ENCODE measurements around the gene EIF1. TPM values are rescaled to one million over a fixed set of nuclear protein-coding genes. Genes with fewer than 3 reads are reported as not detected.

The EIF1 gene
- total RNA-seq, 4 donors from 2014 or later, result 444 to 832 (median 685) TPM

DNA sequence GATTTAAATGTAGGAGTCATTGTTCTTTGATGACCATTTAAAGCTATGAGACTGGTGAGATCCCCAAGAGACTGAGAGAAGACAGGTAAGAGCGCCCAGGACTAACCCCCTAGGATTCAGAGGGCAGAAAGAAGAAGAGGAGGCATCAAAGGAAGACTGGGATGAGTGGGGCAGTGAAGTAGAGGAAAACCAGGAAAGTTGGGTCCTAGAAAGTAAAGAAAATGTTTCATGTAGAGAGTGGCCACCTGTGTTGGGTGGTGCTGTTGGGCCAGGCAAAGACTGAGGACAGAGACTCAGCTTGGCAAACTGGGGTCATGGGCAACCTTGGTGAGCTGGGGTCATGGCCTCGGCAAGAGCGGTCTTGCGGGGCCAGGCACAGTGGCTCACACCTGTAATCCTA lies 47.1 kb downstream of the EIF1 start:
- ATAC-seq (ENCODE audit: low FRiP score), result no peak
- no peak for TF ChIP-seq CTCF (IDR thresholded peaks at IDR 0.05)
- DNase-seq (ENCODE audit: low spot score), result no peak

DNA sequence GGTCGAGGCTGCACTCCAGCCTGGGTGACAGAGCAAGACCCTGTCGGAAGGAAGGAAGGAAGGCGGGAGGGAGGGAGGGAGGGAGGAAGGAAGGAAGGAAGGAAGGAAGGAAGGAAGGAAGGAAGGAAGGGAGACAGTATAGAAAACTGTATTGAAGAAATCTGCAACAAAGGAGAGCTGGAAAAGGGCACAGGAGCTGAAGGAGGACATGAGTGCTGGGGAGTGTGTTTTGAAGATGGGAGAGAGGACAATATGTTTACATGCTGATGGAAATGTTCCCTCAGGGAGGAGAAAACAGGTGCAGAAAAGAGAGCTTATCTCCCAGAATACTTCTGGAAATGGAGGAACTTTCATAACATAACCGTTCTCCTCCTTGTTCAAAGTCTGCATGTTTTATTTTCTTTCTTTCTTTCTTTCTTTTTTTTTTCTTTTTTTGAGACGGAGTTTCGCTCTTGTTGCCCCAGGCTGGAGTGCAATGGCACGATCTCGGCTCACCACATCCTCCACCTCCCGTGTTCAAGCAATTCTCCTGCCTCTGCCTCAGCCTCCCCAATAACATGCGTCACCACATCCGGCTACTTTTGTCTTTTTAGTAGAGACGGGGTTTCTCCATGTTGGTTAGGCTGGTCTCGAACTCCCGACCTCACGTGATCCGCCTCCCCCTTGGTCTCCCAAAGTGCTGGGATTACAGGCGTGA lies 48.4 kb downstream of the EIF1 start:
- ATAC-seq (ENCODE audit: low FRiP score) (no peak), DNase-seq (ENCODE audit: low spot score) (no peak)
- no peak for TF ChIP-seq CTCF (IDR thresholded peaks at IDR 0.05)

- ATAC-seq (ENCODE audit: low FRiP score) (no peak), DNase-seq (ENCODE audit: low spot score) (no peak)
- no peak for TF ChIP-seq CTCF (IDR thresholded peaks at IDR 0.05)
These were observed 49.0 kb downstream of the EIF1 start for GRCh38 chr17:41737680-41738023.

DNA sequence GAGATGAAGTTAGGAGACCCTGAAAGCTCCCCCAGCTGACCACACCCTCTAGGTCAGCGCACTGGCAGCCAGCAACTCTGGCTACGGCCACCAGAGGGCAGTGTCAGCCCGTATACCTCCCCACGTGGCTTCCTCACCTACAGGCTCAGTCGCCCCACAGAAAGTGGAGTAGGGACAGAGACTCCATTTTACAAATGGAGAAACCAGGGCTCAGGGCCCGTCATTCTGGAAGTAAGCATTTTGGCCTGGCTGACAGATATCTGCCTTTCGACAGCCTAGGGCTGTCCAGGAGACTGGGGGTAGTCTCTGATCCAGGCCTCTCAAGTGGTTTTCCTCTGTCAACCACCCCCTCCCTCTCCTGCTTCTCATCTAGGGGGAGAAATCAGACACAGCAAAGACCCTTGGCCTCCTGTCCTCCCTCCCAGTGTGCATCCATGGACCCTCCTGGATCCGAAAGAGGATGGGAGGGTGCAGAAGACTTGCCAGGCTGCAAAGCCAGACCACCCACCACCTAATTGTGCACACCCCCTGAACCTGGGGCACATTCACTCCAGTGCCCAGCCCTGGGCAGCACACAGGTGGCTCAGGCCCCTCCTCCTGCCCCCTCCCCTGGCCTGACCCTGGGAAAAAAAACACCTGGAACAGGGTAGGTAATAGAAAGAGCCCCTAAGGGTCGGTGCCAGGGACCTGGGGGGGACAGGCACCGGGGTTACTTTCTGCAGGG lies 49.6 kb downstream of the EIF1 start:
- peak; percentile 69 for ATAC-seq (ENCODE audit: low FRiP score)
- peak; percentile 86 for DNase-seq (ENCODE audit: low spot score)
- TF ChIP-seq CTCF (IDR thresholded peaks at IDR 0.05), result peak in 2 of 3 donors; percentile 93

- no peak for TF ChIP-seq CTCF (IDR thresholded peaks at IDR 0.05)
- no peak for ATAC-seq (ENCODE audit: low FRiP score)
- no peak for DNase-seq (ENCODE audit: low spot score)
These were observed 50.1 kb downstream of the EIF1 start for GRCh38 chr17:41738801-41739112.

DNA sequence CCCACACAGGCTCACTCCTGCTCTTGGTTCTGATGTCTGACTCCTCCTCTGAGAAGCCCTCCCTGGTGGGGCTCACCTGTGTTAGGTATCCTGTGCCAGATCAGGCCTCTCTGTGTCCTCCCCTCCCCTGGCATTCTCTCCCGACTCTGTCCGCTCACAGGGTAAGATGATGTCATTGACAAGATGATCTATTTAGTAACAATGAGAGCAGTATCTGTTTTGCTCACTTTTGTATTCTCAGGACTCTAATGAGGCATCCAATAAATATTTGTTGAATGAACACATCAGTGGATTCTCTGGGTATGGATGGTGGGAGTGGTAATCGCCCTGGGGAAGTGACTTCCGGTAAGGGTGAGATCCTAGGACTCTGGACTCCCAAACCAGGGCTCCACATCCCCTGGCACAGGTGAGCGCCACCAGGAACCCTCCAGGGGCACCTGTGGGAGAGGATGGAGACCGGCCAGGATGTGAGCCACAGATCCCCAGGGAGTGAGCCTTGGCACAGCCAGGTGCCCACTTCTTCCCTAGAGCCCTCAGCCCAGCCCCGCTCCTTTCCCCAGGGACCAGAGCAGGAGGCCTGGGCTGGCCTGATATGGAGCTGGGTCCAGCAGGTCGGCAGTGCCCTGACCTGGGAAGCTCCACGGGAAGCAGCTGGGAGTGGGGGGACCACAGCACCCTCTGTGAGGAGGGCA lies 51.1 kb downstream of the EIF1 start:
- TF ChIP-seq CTCF (IDR thresholded peaks at IDR 0.05), result no peak
- peak; percentile 38 for ATAC-seq (ENCODE audit: low FRiP score)
- DNase-seq (ENCODE audit: low spot score), result no peak
